Body of pancreas (tissue), 4 donors: Measurements from ENCODE around the gene CNTNAP2. TPM values are rescaled to one million over a fixed set of nuclear protein-coding genes. Genes with fewer than 3 reads are reported as not detected.

Experiments
- ATAC-seq: fragments of 150-250 bp; one replicate; pipeline ENCODE4 v1.9.1; 2016
- DNase-seq, 4 donors: peaks; one replicate each; pipeline ENCODE4 v3.0.0-alpha.2; 2019
- H3K27ac ChIP-seq, 4 donors: fragments of 200-600 bp; sonication (generic); 1 replicate in 3 of 4; 2 replicates in 1 of 4; pipeline versions ENCODE4 v1.5.1 to v1.6.1; 2016 to 2019; ENCODE audit warnings: mild to moderate bottlenecking in 1 of 4, mixed read lengths in 1 of 4, moderate library complexity in 1 of 4
- H3K27me3 ChIP-seq, 2 donors: fragments of 200-600 bp; sonication (generic); one replicate each; pipeline ENCODE4 v1.6.0; 2016; ENCODE audit warnings: mild to moderate bottlenecking in 1 of 2
- H3K36me3 ChIP-seq, 2 donors: fragments of 200-600 bp; sonication (generic); replicated peaks in 1 of 2; 2 replicates each; pipeline ENCODE4 v1.5.1; 2016; ENCODE audit warnings: low read depth in 2 of 2; ENCODE audit not compliant: insufficient read depth in 1 of 2
- H3K4me1 ChIP-seq: fragments of 200-600 bp; sonication (generic); one replicate; pipeline ENCODE4 v1.6.0; 2016
- H3K4me3 ChIP-seq, 2 donors: fragments of 200-600 bp; sonication (generic); 1 replicate in 1 of 2; 2 replicates in 1 of 2; pipeline ENCODE4 v1.5.1; 2016 to 2019
- H3K9me3 ChIP-seq, 3 donors: fragments of 200-600 bp; sonication (generic); 1 replicate in 2 of 3; 2 replicates in 1 of 3; pipeline ENCODE4 v1.5.1; 2016
- POLR2A ChIP-seq, 3 donors: fragments of 450-650 bp; IDR thresholded peaks; one replicate each; pipeline ENCODE4 v1.6.1; 2016; ENCODE audit warnings: antibody characterized with exemption in 3 of 3, mild to moderate bottlenecking in 2 of 3
- WGBS, 2 donors: methylation state at CpG; one replicate each; pipeline ENCODE4 v1.1.5; 2017; 5-methylcytosine and 5-hydroxymethylcytosine counted together
- intact Hi-C: fragments of 100-400 bp; cut with DNase I; formaldehyde crosslinking; loops from one replicate; pipeline ENCODE4 v1.15.1; 2023
- total RNA-seq, 2 donors: library from RNA; depleted of rRNA; stranded (reverse); fragments of >200 nt; gene quantifications; one replicate each; pipeline ENCODE4 v1.1.0, GENCODE V29; 2016
- TF ChIP-seq, protein P1 (sequence below), 7 experiments: fragments of 450-650 bp in 4 of 7; fragments of 200-600 bp in 3 of 7; sonication (generic) in 3 of 7; IDR thresholded peaks; one replicate each; pipeline ENCODE4 v1.5.1; 2016 to 2019; ENCODE audit warnings: antibody characterized with exemption in 7 of 7

The CNTNAP2 gene
- total RNA-seq, 2 donors from 2014 or later, result 1.0 TPM; not detected in 1

DNA sequence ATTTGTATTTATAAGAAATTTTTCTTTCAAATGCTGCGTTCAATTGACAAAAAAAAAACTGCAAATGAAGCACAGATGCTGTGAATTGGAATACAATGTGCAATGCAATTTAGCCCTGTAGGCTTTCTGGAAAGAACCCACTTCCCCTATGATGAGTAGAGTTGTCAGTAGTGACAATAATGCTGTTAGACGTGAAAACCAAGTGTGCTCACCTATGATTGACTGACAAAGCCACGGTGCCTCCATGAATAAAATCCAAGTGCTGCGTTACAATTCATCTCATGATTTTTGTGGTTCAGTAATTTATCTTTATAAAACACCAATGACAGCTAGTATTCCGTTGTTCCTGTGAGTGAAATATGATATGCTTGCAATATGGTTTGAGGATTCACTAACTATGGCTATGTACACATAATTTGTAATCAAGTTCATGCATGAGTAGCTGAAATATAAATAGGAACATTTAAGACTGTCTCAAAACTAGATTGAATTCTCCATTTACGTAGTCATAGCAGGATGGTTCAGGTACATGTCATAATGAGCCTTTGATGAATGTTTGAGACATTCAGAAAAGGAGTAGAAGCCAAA, 1160.3 kb downstream of the CNTNAP2 start:
- H3K27me3 ChIP-seq, result no peaks in the 10 kb centered on the region
- TF ChIP-seq, protein P1, sequence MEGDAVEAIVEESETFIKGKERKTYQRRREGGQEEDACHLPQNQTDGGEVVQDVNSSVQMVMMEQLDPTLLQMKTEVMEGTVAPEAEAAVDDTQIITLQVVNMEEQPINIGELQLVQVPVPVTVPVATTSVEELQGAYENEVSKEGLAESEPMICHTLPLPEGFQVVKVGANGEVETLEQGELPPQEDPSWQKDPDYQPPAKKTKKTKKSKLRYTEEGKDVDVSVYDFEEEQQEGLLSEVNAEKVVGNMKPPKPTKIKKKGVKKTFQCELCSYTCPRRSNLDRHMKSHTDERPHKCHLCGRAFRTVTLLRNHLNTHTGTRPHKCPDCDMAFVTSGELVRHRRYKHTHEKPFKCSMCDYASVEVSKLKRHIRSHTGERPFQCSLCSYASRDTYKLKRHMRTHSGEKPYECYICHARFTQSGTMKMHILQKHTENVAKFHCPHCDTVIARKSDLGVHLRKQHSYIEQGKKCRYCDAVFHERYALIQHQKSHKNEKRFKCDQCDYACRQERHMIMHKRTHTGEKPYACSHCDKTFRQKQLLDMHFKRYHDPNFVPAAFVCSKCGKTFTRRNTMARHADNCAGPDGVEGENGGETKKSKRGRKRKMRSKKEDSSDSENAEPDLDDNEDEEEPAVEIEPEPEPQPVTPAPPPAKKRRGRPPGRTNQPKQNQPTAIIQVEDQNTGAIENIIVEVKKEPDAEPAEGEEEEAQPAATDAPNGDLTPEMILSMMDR (IDR thresholded peaks at IDR 0.05), result no peak
- no peaks in the 10 kb centered on the region for H3K4me1 ChIP-seq
- no peak for DNase-seq
- 55 to 63% methylated on average over 6 of the region's 6 CpGs for whole genome bisulfite sequencing, 2 donors
- no peak overlapping the region for H3K4me3 ChIP-seq
- no peaks in the 10 kb centered on the region for H3K36me3 ChIP-seq
- no peak overlapping the region for H3K27ac ChIP-seq
- intact Hi-C loops, result no loop called here
- H3K9me3 ChIP-seq, result no peaks in the 10 kb centered on the region
- ATAC-seq, result no peak

GRCh38 chr7:147279514-147279913, 1162.9 kb downstream of the CNTNAP2 start:
- H3K4me3 ChIP-seq, result no peak overlapping the region
- no peak overlapping the region for H3K27ac ChIP-seq
- no peaks in the 10 kb centered on the region for H3K9me3 ChIP-seq
- DNase-seq (no peak), ATAC-seq (no peak)
- intact Hi-C loops, result no loop called here
- H3K27me3 ChIP-seq, result no peaks in the 10 kb centered on the region
- TF ChIP-seq, protein P1 (IDR thresholded peaks at IDR 0.05), result no peak
- TF ChIP-seq POLR2A (IDR thresholded peaks at IDR 0.05), result no peak
- WGBS, 2 donors, result 17 to 23% methylated on average over 4 of the region's 4 CpGs
- no peaks in the 10 kb centered on the region for H3K36me3 ChIP-seq
- no peaks in the 10 kb centered on the region for H3K4me1 ChIP-seq

- Histone ChIP-seq H3K27ac (no peak overlapping the region), H3K27me3 (no peaks in the 10 kb centered on the region), H3K4me3 (no peak overlapping the region), H3K4me1 (no peaks in the 10 kb centered on the region), H3K36me3 (no peaks in the 10 kb centered on the region), H3K9me3 (no peaks in the 10 kb centered on the region)
- ATAC-seq (no peak), DNase-seq (no peak)
- TF ChIP-seq, protein P1 (IDR thresholded peaks at IDR 0.05), result no peak
- no peak for TF ChIP-seq POLR2A (IDR thresholded peaks at IDR 0.05)
- WGBS, 2 donors, result 28 to 31% methylated on average over 2 of the region's 2 CpGs
- intact Hi-C loops, result no loop called here
These were observed 1163.4 kb downstream of the CNTNAP2 start for GRCh38 chr7:147279964-147280374.

DNA sequence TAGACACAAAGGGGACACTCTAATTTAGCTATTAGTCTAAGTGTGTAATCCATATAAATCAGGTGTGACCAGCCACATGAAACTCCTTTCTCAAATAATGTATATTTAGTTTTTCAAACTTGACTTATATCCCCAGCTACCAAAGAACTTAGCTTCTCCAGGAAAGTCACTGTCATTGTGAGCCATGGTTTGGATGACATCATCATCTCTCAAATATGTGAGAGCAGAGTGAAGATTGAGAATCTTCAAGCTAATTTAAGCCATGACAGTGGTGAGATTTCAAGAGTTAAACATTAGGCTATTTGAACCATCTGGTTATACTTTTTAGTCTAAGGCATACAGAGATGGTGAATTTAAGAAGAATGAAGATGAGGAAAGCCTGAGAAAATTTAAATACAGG, 1165.6 kb downstream of the CNTNAP2 start:
- Histone ChIP-seq H3K9me3 (no peaks in the 10 kb centered on the region), H3K36me3 (no peaks in the 10 kb centered on the region), H3K4me3 (no peak overlapping the region), H3K27ac (no peak overlapping the region), H3K27me3 (no peaks in the 10 kb centered on the region), H3K4me1 (no peaks in the 10 kb centered on the region)
- DNase-seq (no peak), ATAC-seq (no peak)
- intact Hi-C loops, result no loop called here
- TF ChIP-seq POLR2A (IDR thresholded peaks at IDR 0.05), result no peak
- TF ChIP-seq, protein P1 (IDR thresholded peaks at IDR 0.05), result no peak

GRCh38 chr7:147296201-147296600, 1179.6 kb downstream of the CNTNAP2 start:
- Histone ChIP-seq H3K27ac (no peak overlapping the region), H3K9me3 (no peaks in the 10 kb centered on the region), H3K4me3 (no peak overlapping the region), H3K27me3 (no peaks in the 10 kb centered on the region), H3K36me3 (no peaks in the 10 kb centered on the region), H3K4me1 (no peaks in the 10 kb centered on the region)
- ATAC-seq (no peak), DNase-seq (no peak)
- TF ChIP-seq POLR2A (IDR thresholded peaks at IDR 0.05), result no peak
- TF ChIP-seq, protein P1 (IDR thresholded peaks at IDR 0.05), result no peak
- intact Hi-C loops, result no loop called here
